HepG2 (cell line): ENCODE results near the gene UMPS. TPM values are rescaled to one million over a fixed set of nuclear protein-coding genes. Genes with fewer than 3 reads are reported as not detected.
A peak's percentile ranks its signal among the peaks of the same experiment; 100 is the strongest.

Experiments
- SPEN ChIP-seq: sonication (generic); formaldehyde crosslinking; IDR thresholded peaks from 2 replicates; pipeline ENCODE4 v1.5.1; 2020; ENCODE audit warnings: low read depth, mild to moderate bottlenecking, missing genetic modification reagents
- XBP1 ChIP-seq: sonication (generic); formaldehyde crosslinking; IDR thresholded peaks from 2 replicates; pipeline ENCODE4 v1.5.0; 2020; ENCODE audit warnings: missing genetic modification reagents
- ZSCAN29 ChIP-seq: sonication (generic); formaldehyde crosslinking; conservative IDR thresholded peaks from 2 replicates; pipeline ENCODE4 v1.4.0; 2020; ENCODE audit warnings: mild to moderate bottlenecking, missing genetic modification reagents
- polyA plus RNA-seq, 8 experiments: library from polyadenylated mRNA; depleted of rRNA in 3 of 8; stranded (reverse) in 7 of 8; unstranded in 1 of 8; fragments of >200 nt; fragmentation: Illumina TruSeq in 4 of 8; extraction: Trizol in 4 of 8; gene quantifications; 2 replicates each; pipeline versions ENCODE4 v1.2.1 to v1.2.3, GENCODE V29; 2011 to 2016; ENCODE audit warnings: low read depth in 4 of 8, missing spikeins in 1 of 8, mixed read lengths in 1 of 8; ENCODE audit not compliant: insufficient read depth in 1 of 8
- total RNA-seq, 5 experiments: library from RNA; depleted of rRNA; stranded (reverse); fragments of >200 nt; fragmentation: Illumina TruSeq; extraction: Trizol; gene quantifications; 2 replicates each; pipeline ENCODE4 v1.2.3, GENCODE V29; 2016; ENCODE audit warnings: low read depth in 1 of 5
- TF ChIP-seq, protein P1 (sequence below): sonication (generic); formaldehyde crosslinking; IDR thresholded peaks from 2 replicates; pipeline ENCODE4 v1.5.1; 2020; ENCODE audit warnings: mild to moderate bottlenecking, missing genetic modification reagents, borderline replicate concordance
- TF ChIP-seq, protein P2 (sequence below): sonication (generic); formaldehyde crosslinking; IDR thresholded peaks from 2 replicates; pipeline ENCODE4 v1.4.0; 2020; ENCODE audit warnings: missing genetic modification reagents
- TF ChIP-seq, protein P3 (sequence below): IDR thresholded peaks from 2 replicates; pipeline ENCODE4 v1.6.1; 2012; ENCODE audit warnings: low read length, improper control_type of control experiment
- TF ChIP-seq, protein P4 (sequence below): sonication (generic); formaldehyde crosslinking; IDR thresholded peaks from 2 replicates; pipeline ENCODE4 v1.4.0; 2020; ENCODE audit warnings: mild to moderate bottlenecking, missing genetic modification reagents, borderline replicate concordance
- TF ChIP-seq, protein P5 (sequence below): IDR thresholded peaks from 2 replicates; pipeline ENCODE4 v1.6.1; 2016; ENCODE audit warnings: mild to moderate bottlenecking

Gene UMPS
- total and polyA plus RNA-seq, 2 of the 13 experiments (the other 11 are each of a cell fraction or from before 2014, with no cell fraction given) = 52.7 to 74.2 TPM

DNA sequence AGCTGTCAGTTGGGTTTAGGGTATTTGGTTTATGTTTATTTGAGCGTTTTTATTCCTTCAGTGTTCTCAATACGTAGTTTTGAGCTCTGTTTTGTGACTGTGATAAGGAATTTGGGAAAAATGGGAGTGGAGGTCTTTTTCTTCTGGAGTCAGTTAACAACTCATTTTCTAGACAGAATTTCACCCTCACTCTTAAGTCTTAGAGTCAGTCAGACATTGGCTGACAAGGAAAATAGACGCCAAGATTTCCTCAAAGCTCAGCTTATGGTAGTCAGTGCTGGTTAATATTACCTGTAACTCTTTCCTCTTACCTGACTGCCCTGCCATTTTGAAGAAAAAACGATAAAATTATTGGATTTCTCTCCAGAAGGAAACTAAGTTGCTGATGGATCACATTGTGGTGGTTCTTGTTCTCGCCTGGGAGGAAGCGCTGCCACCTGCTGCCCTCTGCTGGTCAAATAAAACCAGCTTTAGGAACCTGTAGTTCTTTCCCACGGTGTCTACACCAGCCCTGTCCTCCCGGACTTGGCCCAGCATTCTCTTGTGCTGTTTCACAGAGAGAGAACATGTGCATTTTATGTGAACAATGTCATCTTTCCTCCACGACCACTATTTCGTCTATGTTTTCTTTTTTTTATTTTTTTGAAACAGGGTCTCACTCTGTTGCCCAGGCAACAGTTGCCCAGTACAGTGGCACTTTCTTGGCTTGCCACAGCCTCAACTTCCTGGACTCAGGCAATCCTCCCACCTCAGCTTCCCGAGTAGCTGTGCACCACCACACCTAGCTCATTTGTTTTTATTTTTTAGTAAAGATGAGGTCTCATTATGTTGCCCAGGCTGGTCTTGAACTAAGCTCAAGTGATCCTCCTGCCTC, 41.4 kb upstream of the UMPS start (continued):
- TF ChIP-seq, protein P1, sequence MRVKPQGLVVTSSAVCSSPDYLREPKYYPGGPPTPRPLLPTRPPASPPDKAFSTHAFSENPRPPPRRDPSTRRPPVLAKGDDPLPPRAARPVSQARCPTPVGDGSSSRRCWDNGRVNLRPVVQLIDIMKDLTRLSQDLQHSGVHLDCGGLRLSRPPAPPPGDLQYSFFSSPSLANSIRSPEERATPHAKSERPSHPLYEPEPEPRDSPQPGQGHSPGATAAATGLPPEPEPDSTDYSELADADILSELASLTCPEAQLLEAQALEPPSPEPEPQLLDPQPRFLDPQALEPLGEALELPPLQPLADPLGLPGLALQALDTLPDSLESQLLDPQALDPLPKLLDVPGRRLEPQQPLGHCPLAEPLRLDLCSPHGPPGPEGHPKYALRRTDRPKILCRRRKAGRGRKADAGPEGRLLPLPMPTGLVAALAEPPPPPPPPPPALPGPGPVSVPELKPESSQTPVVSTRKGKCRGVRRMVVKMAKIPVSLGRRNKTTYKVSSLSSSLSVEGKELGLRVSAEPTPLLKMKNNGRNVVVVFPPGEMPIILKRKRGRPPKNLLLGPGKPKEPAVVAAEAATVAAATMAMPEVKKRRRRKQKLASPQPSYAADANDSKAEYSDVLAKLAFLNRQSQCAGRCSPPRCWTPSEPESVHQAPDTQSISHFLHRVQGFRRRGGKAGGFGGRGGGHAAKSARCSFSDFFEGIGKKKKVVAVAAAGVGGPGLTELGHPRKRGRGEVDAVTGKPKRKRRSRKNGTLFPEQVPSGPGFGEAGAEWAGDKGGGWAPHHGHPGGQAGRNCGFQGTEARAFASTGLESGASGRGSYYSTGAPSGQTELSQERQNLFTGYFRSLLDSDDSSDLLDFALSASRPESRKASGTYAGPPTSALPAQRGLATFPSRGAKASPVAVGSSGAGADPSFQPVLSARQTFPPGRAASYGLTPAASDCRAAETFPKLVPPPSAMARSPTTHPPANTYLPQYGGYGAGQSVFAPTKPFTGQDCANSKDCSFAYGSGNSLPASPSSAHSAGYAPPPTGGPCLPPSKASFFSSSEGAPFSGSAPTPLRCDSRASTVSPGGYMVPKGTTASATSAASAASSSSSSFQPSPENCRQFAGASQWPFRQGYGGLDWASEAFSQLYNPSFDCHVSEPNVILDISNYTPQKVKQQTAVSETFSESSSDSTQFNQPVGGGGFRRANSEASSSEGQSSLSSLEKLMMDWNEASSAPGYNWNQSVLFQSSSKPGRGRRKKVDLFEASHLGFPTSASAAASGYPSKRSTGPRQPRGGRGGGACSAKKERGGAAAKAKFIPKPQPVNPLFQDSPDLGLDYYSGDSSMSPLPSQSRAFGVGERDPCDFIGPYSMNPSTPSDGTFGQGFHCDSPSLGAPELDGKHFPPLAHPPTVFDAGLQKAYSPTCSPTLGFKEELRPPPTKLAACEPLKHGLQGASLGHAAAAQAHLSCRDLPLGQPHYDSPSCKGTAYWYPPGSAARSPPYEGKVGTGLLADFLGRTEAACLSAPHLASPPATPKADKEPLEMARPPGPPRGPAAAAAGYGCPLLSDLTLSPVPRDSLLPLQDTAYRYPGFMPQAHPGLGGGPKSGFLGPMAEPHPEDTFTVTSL (CRISPR knock-in tag) = peak; percentile 38; the same call in 1 of the 2 replicates
- TF ChIP-seq, protein P2, sequence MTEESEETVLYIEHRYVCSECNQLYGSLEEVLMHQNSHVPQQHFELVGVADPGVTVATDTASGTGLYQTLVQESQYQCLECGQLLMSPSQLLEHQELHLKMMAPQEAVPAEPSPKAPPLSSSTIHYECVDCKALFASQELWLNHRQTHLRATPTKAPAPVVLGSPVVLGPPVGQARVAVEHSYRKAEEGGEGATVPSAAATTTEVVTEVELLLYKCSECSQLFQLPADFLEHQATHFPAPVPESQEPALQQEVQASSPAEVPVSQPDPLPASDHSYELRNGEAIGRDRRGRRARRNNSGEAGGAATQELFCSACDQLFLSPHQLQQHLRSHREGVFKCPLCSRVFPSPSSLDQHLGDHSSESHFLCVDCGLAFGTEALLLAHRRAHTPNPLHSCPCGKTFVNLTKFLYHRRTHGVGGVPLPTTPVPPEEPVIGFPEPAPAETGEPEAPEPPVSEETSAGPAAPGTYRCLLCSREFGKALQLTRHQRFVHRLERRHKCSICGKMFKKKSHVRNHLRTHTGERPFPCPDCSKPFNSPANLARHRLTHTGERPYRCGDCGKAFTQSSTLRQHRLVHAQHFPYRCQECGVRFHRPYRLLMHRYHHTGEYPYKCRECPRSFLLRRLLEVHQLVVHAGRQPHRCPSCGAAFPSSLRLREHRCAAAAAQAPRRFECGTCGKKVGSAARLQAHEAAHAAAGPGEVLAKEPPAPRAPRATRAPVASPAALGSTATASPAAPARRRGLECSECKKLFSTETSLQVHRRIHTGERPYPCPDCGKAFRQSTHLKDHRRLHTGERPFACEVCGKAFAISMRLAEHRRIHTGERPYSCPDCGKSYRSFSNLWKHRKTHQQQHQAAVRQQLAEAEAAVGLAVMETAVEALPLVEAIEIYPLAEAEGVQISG (CRISPR knock-in tag) = 0 out of 2 replicates have a peak, but pooled peaks have one; percentile 31
- TF ChIP-seq SPEN (no peak), ZSCAN29 (CRISPR knock-in tag) (peak; percentile 98), XBP1 (CRISPR knock-in tag) (no peak)
- TF ChIP-seq, protein P3, sequence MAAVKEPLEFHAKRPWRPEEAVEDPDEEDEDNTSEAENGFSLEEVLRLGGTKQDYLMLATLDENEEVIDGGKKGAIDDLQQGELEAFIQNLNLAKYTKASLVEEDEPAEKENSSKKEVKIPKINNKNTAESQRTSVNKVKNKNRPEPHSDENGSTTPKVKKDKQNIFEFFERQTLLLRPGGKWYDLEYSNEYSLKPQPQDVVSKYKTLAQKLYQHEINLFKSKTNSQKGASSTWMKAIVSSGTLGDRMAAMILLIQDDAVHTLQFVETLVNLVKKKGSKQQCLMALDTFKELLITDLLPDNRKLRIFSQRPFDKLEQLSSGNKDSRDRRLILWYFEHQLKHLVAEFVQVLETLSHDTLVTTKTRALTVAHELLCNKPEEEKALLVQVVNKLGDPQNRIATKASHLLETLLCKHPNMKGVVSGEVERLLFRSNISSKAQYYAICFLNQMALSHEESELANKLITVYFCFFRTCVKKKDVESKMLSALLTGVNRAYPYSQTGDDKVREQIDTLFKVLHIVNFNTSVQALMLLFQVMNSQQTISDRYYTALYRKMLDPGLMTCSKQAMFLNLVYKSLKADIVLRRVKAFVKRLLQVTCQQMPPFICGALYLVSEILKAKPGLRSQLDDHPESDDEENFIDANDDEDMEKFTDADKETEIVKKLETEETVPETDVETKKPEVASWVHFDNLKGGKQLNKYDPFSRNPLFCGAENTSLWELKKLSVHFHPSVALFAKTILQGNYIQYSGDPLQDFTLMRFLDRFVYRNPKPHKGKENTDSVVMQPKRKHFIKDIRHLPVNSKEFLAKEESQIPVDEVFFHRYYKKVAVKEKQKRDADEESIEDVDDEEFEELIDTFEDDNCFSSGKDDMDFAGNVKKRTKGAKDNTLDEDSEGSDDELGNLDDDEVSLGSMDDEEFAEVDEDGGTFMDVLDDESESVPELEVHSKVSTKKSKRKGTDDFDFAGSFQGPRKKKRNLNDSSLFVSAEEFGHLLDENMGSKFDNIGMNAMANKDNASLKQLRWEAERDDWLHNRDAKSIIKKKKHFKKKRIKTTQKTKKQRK = no peak
- TF ChIP-seq, protein P4, sequence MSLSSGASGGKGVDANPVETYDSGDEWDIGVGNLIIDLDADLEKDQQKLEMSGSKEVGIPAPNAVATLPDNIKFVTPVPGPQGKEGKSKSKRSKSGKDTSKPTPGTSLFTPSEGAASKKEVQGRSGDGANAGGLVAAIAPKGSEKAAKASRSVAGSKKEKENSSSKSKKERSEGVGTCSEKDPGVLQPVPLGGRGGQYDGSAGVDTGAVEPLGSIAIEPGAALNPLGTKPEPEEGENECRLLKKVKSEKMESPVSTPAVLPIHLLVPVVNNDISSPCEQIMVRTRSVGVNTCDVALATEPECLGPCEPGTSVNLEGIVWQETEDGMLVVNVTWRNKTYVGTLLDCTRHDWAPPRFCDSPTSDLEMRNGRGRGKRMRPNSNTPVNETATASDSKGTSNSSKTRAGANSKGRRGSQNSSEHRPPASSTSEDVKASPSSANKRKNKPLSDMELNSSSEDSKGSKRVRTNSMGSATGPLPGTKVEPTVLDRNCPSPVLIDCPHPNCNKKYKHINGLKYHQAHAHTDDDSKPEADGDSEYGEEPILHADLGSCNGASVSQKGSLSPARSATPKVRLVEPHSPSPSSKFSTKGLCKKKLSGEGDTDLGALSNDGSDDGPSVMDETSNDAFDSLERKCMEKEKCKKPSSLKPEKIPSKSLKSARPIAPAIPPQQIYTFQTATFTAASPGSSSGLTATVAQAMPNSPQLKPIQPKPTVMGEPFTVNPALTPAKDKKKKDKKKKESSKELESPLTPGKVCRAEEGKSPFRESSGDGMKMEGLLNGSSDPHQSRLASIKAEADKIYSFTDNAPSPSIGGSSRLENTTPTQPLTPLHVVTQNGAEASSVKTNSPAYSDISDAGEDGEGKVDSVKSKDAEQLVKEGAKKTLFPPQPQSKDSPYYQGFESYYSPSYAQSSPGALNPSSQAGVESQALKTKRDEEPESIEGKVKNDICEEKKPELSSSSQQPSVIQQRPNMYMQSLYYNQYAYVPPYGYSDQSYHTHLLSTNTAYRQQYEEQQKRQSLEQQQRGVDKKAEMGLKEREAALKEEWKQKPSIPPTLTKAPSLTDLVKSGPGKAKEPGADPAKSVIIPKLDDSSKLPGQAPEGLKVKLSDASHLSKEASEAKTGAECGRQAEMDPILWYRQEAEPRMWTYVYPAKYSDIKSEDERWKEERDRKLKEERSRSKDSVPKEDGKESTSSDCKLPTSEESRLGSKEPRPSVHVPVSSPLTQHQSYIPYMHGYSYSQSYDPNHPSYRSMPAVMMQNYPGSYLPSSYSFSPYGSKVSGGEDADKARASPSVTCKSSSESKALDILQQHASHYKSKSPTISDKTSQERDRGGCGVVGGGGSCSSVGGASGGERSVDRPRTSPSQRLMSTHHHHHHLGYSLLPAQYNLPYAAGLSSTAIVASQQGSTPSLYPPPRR (CRISPR knock-in tag) = no peak
- TF ChIP-seq, protein P5, sequence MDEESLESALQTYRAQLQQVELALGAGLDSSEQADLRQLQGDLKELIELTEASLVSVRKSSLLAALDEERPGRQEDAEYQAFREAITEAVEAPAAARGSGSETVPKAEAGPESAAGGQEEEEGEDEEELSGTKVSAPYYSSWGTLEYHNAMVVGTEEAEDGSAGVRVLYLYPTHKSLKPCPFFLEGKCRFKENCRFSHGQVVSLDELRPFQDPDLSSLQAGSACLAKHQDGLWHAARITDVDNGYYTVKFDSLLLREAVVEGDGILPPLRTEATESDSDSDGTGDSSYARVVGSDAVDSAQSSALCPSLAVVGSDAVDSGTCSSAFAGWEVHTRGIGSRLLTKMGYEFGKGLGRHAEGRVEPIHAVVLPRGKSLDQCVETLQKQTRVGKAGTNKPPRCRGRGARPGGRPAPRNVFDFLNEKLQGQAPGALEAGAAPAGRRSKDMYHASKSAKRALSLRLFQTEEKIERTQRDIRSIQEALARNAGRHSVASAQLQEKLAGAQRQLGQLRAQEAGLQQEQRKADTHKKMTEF (CRISPR knock-in tag) = 0 out of 2 replicates have a peak, but pooled peaks have one; percentile 42
